ENCODE measurements around the gene SMYD1. TPM values are rescaled to one million over a fixed set of nuclear protein-coding genes. Genes with fewer than 3 reads are reported as not detected.

The SMYD1 gene
- total RNA-seq, 1 experiment from 2014 or later: not detected

GRCh38 chr2:88098558-88098900 lies 30.9 kb downstream of the SMYD1 start:
- Mint-ChIP-seq H3K9me3 (ENCODE audit: low read depth, unreplicated experiment) (no peaks in the 10 kb centered on the region), H3K36me3 (ENCODE audit: insufficient read depth, unreplicated experiment) (no peaks in the 10 kb centered on the region), H3K4me1 (ENCODE audit: low read depth, unreplicated experiment) (no peaks in the 10 kb centered on the region), H3K4me3 (ENCODE audit: low read depth, unreplicated experiment) (no peak overlapping the region), H3K27me3 (ENCODE audit: unreplicated experiment) (peaks cover 35% of the 10 kb centered on the region), H3K27ac (ENCODE audit: unreplicated experiment) (no peak overlapping the region)
- CTCF ChIA-PET: no interaction called here
- intact Hi-C loops (cut with micrococcal nuclease; ENCODE audit: unreplicated experiment): no loop called here
- TF ChIP-seq CTCF (IDR thresholded peaks at IDR 0.05; ENCODE audit: unreplicated experiment): no peak
- BruUV-seq (replicated peaks): no TSS peak
- DNase-seq: no peak

GRCh38 chr2:88099798-88100488 lies 32.3 kb downstream of the SMYD1 start:
- no peaks in the 10 kb centered on the region for H3K9me3 Mint-ChIP-seq (ENCODE audit: low read depth, unreplicated experiment)
- peaks cover 38% of the 10 kb centered on the region for H3K27me3 Mint-ChIP-seq (ENCODE audit: unreplicated experiment)
- H3K4me1 Mint-ChIP-seq (ENCODE audit: low read depth, unreplicated experiment): no peaks in the 10 kb centered on the region
- intact Hi-C loops (cut with micrococcal nuclease; ENCODE audit: unreplicated experiment): no loop called here
- H3K27ac Mint-ChIP-seq (ENCODE audit: unreplicated experiment): no peak overlapping the region
- no peak for DNase-seq
- BruUV-seq (replicated peaks): no TSS peak
- H3K4me3 Mint-ChIP-seq (ENCODE audit: low read depth, unreplicated experiment): no peak overlapping the region
- TF ChIP-seq CTCF (IDR thresholded peaks at IDR 0.05; ENCODE audit: unreplicated experiment): no peak
- CTCF ChIA-PET: no interaction called here
- no peaks in the 10 kb centered on the region for H3K36me3 Mint-ChIP-seq (ENCODE audit: insufficient read depth, unreplicated experiment)

- H3K4me1 Mint-ChIP-seq (ENCODE audit: low read depth, unreplicated experiment): no peaks in the 10 kb centered on the region
- no peak for TF ChIP-seq CTCF (IDR thresholded peaks at IDR 0.05; ENCODE audit: unreplicated experiment)
- CTCF ChIA-PET: interaction anchor here (1.0 kb wide), 1 partner anchor 40 kb away, joined by 3 read pairs; no protein-coding TSS in a partner anchor
- no peaks in the 10 kb centered on the region for H3K9me3 Mint-ChIP-seq (ENCODE audit: low read depth, unreplicated experiment)
- DNase-seq: no peak
- intact Hi-C loops (cut with micrococcal nuclease; ENCODE audit: unreplicated experiment): no loop called here
- H3K27ac Mint-ChIP-seq (ENCODE audit: unreplicated experiment): no peak overlapping the region
- no peak overlapping the region for H3K4me3 Mint-ChIP-seq (ENCODE audit: low read depth, unreplicated experiment)
- no TSS peak for BruUV-seq (replicated peaks)
- no peaks in the 10 kb centered on the region for H3K36me3 Mint-ChIP-seq (ENCODE audit: insufficient read depth, unreplicated experiment)
- H3K27me3 Mint-ChIP-seq (ENCODE audit: unreplicated experiment): peaks cover 40% of the 10 kb centered on the region
These were observed 32.8 kb downstream of the SMYD1 start for GRCh38 chr2:88100489-88100858.

GRCh38 chr2:88108796-88109195 lies 41.2 kb downstream of the SMYD1 start:
- H3K27me3 Mint-ChIP-seq (ENCODE audit: unreplicated experiment): peaks cover 13% of the 10 kb centered on the region
- no peak overlapping the region for H3K27ac Mint-ChIP-seq (ENCODE audit: unreplicated experiment)
- H3K4me3 Mint-ChIP-seq (ENCODE audit: low read depth, unreplicated experiment): no peak overlapping the region
- TF ChIP-seq CTCF (IDR thresholded peaks at IDR 0.05; ENCODE audit: unreplicated experiment): no peak
- intact Hi-C loops (cut with micrococcal nuclease; ENCODE audit: unreplicated experiment): no loop called here
- BruUV-seq (replicated peaks): no TSS peak
- no peaks in the 10 kb centered on the region for H3K4me1 Mint-ChIP-seq (ENCODE audit: low read depth, unreplicated experiment)
- no peak for DNase-seq
- CTCF ChIA-PET: no interaction called here
- H3K36me3 Mint-ChIP-seq (ENCODE audit: insufficient read depth, unreplicated experiment): no peaks in the 10 kb centered on the region
- H3K9me3 Mint-ChIP-seq (ENCODE audit: low read depth, unreplicated experiment): no peaks in the 10 kb centered on the region
